GM18526 (cell line): ENCODE measurements around the gene TMEM132C.

ENCODE experiments used
- POLR2A ChIP-seq: IDR thresholded peaks from 3 replicates; pipeline ENCODE4 v1.6.1; 2011; ENCODE audit not compliant: insufficient read length; ENCODE audit errors: extremely low read depth

TMEM132C gene

GRCh38 chr12:128365032-128365431, 98.1 kb downstream of the TMEM132C start:
- no peak for TF ChIP-seq POLR2A

DNA sequence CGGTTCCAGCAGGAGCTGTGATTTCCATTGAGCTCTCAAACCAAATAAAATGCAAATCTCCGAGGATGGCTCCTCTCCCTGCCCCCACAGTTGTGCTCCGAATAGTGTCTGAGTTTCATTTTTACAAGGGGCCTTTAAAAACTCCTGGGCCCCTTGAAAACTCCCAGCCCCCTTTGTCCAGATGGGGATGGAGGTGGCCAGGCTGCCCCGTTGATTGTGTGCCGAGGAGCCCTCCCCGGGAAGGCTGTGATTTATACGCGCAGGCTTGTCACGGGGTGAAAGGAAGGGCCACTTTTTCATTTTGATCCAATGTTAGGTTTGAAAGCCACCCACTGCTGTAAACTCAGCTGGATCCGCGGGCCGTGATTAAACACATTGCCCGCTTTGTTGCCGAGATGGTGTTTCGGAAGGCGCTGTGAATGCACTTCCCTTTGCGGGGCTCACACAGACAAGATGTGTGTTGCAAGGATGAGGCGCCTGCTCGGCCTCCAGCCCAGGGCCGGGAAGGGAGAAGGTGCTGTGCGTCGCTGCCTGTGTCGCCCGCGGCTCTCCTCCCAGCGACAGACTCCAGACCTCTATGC, 98.8 kb downstream of the TMEM132C start:
- TF ChIP-seq POLR2A, result no peak

- TF ChIP-seq POLR2A, result no peak
Measured at GRCh38 chr12:128367961-128368360, 101.0 kb downstream of the TMEM132C start.

DNA sequence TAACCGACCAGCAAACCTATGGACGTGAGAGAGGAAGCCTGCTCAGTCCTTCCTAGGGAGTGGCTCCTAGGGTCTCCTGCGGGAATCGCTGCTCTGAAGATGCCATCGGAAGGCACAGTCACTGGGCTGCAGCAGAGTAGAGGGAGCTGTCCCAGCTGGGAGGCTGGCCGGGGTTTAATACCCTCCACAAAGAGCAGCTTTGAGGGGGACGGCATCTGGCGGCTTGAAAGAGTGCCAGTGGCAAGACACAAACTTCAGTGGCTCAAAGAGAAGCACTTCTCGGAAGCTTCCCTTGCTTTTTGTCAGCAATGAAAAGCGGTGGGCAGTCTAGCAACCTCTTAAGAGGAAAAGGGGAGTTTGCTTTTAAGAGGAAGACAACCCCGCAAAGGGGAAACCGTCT, 114.6 kb downstream of the TMEM132C start:
- no peak for TF ChIP-seq POLR2A

GRCh38 chr12:128381946-128382345, 115.0 kb downstream of the TMEM132C start:
- no peak for TF ChIP-seq POLR2A

DNA sequence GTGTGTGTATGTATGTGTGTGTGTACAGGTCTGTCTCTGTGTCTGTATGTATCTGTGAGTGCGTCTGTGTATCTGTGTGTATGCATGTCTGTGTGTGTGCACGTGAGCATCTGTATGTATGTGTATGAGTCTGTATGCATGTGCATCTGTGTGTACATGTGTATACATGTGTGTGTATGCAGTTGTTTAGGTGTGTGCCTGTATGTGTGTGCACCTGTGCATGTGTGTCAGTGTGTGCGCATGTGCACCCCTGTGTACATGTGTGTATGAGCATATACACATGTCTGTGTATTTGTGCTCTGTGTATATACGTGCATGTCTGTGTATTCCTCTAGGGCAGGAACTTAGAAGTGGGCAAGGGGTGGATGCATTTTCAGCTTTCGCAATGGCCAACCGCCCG, 116.0 kb downstream of the TMEM132C start:
- TF ChIP-seq POLR2A, result no peak

- TF ChIP-seq POLR2A, result no peak
Measured at GRCh38 chr12:128383357-128383937, 116.5 kb downstream of the TMEM132C start.

- no peak for TF ChIP-seq POLR2A
Measured at GRCh38 chr12:128385736-128386135, 118.8 kb downstream of the TMEM132C start.

GRCh38 chr12:128387811-128388422, 120.9 kb downstream of the TMEM132C start:
- no peak for TF ChIP-seq POLR2A

- TF ChIP-seq POLR2A, result no peak
Measured at GRCh38 chr12:128388461-128389000, 121.6 kb downstream of the TMEM132C start.

- TF ChIP-seq POLR2A, result no peak
Measured at GRCh38 chr12:128393346-128393745, 126.4 kb downstream of the TMEM132C start.

DNA sequence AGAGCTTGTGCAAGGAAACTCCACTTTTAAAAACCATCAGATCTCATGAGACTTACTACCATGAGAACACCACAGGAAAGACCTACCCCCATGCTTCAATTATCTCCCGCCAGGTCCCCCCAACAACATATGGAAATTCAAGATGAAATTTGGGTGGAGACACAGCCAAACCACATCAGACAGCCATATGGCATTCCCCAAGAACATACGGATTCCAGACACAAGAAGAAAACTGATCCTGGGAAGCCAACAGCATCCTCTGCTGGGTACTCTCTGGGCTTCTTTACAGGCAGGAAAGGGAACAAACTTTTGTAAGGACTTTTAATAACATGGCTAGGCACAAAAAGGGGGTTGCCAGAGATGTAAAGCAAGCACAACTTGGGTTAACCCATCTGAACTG, 127.2 kb downstream of the TMEM132C start:
- no peak for TF ChIP-seq POLR2A

DNA sequence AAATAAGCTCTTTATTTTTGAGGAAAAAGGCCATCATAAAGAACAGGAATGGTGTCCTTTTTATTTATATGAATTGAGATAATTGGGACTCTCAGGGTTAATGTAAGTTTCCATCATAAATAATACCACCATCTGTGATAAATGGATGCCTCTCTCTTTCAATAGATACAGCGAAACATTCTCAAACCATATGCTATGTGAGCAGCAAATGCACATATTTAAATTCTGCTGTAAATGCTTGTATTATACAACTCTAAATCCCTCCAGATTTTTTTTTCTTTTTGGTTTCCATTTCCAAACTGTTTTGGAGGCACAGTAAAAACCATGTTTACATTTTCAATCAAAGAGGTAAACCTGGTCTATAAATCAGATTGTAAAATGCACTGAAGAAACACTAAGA, 132.3 kb downstream of the TMEM132C start:
- no peak for TF ChIP-seq POLR2A

DNA sequence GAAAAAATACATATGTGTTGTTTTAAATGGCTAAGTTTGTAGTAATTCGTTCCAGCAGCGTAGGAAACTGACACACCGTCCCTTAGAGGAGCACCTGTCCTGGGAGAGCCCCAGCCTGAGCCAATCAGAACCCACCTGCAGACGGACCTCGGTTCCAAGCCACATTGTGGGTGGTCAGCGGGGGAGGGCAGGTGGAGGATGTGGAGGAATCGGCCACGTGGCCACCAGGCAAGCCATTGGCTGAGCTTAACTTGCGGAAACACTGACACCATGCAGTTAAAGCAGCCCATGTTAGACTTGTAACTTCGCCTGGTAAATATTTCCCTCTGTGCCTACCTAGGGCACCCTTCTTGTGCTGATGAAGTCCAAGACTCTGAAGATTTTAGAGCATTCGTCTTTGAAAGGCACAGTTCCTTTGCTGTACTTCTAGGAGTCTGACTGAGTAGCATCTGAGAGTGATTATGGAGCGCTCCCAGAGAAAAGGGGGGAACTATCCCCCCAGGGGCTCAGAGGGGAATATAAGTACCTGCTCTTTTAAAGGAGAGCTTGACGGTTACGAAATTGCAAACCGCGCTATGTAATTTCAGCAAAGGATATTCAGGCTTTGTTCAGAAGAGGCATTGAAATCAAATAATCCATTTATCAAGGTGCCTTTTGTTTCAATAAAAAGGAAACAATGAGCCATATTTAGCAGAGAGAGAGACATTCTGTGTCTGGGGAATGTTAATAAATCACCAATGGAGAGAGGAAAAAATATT, 135.7 kb downstream of the TMEM132C start:
- no peak for TF ChIP-seq POLR2A

DNA sequence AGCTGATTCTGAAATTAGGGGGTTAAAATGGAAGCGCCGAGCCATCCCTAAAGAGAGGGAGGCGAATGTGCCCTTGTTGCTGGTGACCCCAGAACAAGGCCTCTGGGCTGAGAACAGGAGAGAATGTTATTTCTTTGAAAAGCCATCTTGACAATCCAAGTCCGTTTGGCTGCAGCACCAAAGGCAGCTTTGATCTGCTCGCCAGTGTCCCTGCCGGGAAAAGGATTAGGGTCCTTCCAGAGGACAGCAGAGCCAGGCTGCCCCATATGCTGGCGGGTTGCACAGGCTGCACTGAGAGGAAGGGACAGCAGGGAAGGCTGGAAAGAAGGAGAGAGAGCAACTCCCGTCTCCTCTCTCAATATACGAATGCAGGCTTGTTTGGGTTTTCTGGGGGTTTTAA, 141.7 kb downstream of the TMEM132C start:
- no peak for TF ChIP-seq POLR2A
